ENCODE data around the gene RASAL2. TPM values are rescaled to one million over a fixed set of nuclear protein-coding genes. Genes with fewer than 3 reads are reported as not detected.
"Not testable (repeated sequence)": the region's sequence is repeated elsewhere in the genome, so short reads cannot be mapped to it uniquely, and the experiment has no call there.

The RASAL2 gene
- total RNA-seq, 1 donor from 2014 or later = not detected

DNA sequence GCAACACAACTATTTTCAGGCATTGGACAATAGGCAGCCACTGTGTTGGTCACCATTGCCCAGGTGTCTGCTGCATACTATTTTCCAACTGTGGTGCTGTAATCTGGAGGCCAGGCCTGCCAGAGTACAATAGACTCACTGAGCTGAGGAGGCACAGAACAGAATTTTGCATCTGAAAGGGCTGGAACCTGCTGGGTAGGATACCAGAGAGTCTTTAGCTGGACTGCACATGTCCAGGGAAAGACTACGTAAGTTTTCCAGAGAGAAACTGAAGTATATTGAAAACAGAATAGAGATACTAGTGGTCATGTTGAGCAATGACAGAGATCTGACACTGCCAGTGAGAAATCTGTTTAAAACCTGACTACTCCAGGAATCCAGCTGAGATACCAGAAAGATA lies 200.8 kb downstream of the RASAL2 start:
- Mint-ChIP-seq H3K9me3 (no peaks in the 10 kb centered on the region), H3K36me3 (ENCODE audit: low read depth) (no peaks in the 10 kb centered on the region), H3K4me1 (no peaks in the 10 kb centered on the region), H3K27me3 (no peaks in the 10 kb centered on the region), H3K27ac (no peak overlapping the region), H3K4me3 (no peak overlapping the region)
- intact Hi-C loops (cut with micrococcal nuclease) = no loop called here
- DNase-seq = no peak

DNA sequence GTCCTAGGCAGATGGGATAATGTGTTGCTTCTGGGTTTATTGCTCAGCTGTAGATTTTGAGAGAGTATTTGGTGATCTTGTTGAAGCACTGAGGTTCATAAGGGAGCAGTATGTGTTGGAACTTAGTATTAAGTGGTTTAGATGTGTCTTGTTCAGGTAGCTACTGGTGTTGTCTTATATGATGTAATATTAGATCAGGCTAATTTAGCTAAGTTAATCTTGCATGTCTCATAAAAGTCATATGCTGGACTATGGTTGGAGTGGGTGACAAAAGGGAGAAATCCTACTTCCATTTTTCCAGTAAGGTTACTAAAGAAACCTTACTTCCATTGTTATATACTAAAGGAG lies 206.4 kb downstream of the RASAL2 start:
- Mint-ChIP-seq H3K36me3 (ENCODE audit: low read depth) (no peaks in the 10 kb centered on the region), H3K9me3 (no peaks in the 10 kb centered on the region), H3K27me3 (peaks cover 2% of the 10 kb centered on the region), H3K4me3 (no peak overlapping the region), H3K27ac (no peak overlapping the region), H3K4me1 (no peaks in the 10 kb centered on the region)
- intact Hi-C loops (cut with micrococcal nuclease) = no loop called here
- no peak for DNase-seq

DNA sequence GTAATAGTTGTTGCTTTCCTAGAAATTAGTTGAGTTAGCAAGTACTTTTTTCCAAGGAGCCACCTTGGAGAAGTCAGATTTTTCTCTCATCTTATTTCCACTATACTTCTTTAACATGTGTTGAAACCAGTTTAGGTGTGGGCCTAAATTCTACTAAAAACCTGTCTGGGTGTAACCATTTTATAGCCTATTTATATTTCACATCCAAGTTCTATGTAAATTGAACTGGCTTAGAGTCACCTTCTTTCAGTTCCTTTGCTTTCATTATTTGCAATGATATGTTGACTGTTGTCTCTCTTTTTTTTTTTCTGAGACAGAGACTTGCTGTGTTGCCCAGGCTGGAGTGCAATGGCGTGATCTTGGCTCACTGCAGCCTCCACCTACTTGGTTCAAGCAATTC lies 207.2 kb downstream of the RASAL2 start:
- Mint-ChIP-seq H3K36me3 (ENCODE audit: low read depth) (no peaks in the 10 kb centered on the region), H3K4me1 (no peaks in the 10 kb centered on the region), H3K4me3 (no peak overlapping the region), H3K9me3 (no peaks in the 10 kb centered on the region), H3K27ac (no peak overlapping the region), H3K27me3 (peaks cover 2% of the 10 kb centered on the region)
- DNase-seq = no peak
- intact Hi-C loops (cut with micrococcal nuclease) = no loop called here

DNA sequence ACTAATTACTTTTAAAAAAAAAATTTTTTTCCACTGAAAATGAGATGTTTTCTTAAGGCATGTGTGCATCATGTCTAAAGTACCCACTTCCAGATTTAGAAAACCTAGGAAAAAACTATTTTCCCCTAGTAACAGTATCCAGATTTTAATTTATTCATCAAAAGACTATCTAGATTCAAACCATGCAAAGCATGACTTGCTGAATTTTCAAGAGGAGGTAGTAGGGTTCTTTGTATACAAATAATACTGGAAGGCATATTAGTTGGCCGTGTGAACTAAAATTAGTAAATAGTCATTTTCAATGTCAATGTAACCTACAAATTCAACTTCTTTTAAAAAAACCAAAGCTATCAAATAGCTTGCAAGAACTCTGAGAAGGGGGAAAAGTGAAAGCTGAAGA lies 213.4 kb downstream of the RASAL2 start:
- H3K4me3 Mint-ChIP-seq = no peak overlapping the region
- no peaks in the 10 kb centered on the region for H3K36me3 Mint-ChIP-seq (ENCODE audit: low read depth)
- H3K27me3 Mint-ChIP-seq = peaks cover 2% of the 10 kb centered on the region
- H3K27ac Mint-ChIP-seq = no peak overlapping the region
- intact Hi-C loops (cut with micrococcal nuclease) = no loop called here
- no peaks in the 10 kb centered on the region for H3K9me3 Mint-ChIP-seq
- DNase-seq = no peak
- H3K4me1 Mint-ChIP-seq = no peaks in the 10 kb centered on the region

DNA sequence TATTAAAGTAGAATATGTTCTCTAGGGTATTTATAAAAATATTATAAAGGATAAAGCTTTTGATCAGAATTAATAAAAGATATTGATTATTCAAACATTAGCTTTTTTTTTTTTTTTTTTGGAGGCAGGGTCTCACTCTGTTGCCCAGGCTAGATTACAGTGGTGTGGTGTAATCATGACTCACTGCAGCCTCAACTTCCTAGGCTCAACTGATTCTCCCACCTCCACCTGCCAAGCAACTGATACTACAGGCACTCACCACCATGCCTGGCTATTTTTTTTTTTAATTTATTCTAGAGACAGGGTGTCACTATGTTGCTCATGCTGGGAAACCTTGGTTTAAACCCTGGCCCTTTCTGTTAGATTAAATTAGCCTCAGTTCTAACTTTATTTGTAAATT lies 214.5 kb downstream of the RASAL2 start:
- intact Hi-C loops (cut with micrococcal nuclease) = no loop called here
- no peak overlapping the region for H3K4me3 Mint-ChIP-seq
- no peaks in the 10 kb centered on the region for H3K36me3 Mint-ChIP-seq (ENCODE audit: low read depth)

DNA sequence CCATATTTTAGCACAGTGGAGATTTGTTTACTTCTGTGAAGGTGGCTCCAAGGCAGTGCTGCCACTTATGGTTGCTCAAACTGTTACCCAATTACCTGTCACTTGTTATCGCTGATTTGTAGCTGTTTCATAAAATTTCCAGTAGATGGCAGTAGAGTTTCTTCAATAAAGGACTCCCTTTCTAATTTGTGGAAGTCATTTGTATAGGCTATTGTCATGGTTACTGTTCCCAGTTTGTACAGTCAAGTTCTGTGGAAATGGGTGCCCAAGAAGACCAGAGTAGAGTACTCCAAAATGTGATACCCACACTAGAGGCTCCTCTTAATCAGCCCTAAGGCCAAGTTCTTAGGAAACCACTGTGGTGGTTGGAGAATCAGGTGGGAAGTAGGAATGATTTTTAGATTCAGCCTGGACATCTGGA lies 216.8 kb downstream of the RASAL2 start:
- DNase-seq = peak; percentile 58

More for the DNA sequence above, 214.5 kb downstream of the RASAL2 start:
- Mint-ChIP-seq H3K27ac (no peak overlapping the region), H3K9me3 (no peaks in the 10 kb centered on the region), H3K4me1 (no peaks in the 10 kb centered on the region), H3K27me3 (peaks cover 2% of the 10 kb centered on the region)
- no peak for DNase-seq

DNA sequence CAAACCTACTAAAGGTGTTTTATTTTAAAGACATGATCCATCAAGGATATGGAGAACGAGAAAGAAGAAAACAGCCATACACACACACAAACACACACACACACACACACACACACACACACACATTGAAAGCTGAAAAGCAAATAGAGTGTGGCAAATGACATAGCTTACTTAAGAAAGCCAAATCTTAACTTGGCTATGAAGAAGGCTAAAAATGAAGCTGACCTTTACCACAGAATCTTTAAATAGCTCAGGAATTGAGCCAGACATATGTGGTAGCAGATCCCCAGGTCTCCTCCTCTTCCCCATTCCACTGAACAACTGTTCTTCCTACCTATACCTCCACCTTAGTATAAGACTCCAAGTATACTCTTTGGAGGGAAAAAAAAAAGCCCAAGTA lies 217.3 kb downstream of the RASAL2 start:
- Mint-ChIP-seq H3K4me3 (no peak overlapping the region), H3K4me1 (no peaks in the 10 kb centered on the region), H3K27ac (no peak overlapping the region), H3K36me3 (ENCODE audit: low read depth) (no peaks in the 10 kb centered on the region), H3K27me3 (peaks cover 2% of the 10 kb centered on the region), H3K9me3 (no peaks in the 10 kb centered on the region)
- DNase-seq = no peak
- intact Hi-C loops (cut with micrococcal nuclease) = loop anchor here (2.0 to 5.0 kb wide), 2 partner anchors 190 to 446 kb away; no protein-coding TSS in a partner anchor

More for the DNA sequence above, 216.8 kb downstream of the RASAL2 start:
- no peaks in the 10 kb centered on the region for H3K36me3 Mint-ChIP-seq (ENCODE audit: low read depth)
- H3K4me3 Mint-ChIP-seq = no peak overlapping the region
- no peaks in the 10 kb centered on the region for H3K4me1 Mint-ChIP-seq
- no peaks in the 10 kb centered on the region for H3K9me3 Mint-ChIP-seq
- peaks cover 2% of the 10 kb centered on the region for H3K27me3 Mint-ChIP-seq
- no peak overlapping the region for H3K27ac Mint-ChIP-seq
- intact Hi-C loops (cut with micrococcal nuclease) = loop anchor here (2.0 to 5.0 kb wide), 2 partner anchors 190 to 447 kb away; no protein-coding TSS in a partner anchor

DNA sequence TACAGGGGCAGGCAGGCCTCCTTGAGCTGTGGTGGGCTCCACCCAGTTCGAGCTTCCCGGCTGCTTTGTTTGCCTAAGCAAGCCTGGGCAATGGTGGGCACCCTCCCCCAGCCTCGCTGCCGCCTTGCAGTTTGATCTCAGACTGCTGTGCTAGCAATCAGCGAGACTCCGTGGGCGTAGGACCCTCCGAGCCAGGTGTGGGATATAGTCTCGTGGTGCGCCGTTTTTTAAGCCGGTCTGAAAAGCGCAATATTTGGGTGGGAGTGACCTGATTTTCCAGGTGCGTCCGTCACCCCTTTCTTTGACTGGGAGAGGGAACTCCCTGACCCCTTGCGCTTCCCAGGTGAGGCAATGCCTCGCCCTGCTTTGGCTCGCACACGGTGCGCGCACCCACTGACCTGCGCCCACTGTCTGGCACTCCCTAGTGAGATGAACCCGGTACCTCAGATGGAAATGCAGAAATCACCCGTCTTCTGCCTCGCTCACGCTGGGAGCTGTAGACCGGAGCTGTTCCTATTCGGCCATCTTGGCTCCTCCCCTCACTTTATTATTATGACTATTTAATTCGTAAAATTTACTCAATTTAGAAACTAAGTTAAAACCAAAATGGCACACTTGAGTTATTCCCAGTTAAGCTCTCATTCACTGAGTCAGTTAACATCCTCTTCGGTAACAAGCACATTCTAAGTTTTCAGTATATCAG lies 226.5 kb downstream of the RASAL2 start:
- H3K27me3 Mint-ChIP-seq; intact Hi-C loops (cut with micrococcal nuclease); DNase-seq; H3K36me3 Mint-ChIP-seq (ENCODE audit: low read depth); H3K9me3 Mint-ChIP-seq; H3K4me3 Mint-ChIP-seq; H3K4me1 Mint-ChIP-seq; H3K27ac Mint-ChIP-seq: not testable (repeated sequence)

DNA sequence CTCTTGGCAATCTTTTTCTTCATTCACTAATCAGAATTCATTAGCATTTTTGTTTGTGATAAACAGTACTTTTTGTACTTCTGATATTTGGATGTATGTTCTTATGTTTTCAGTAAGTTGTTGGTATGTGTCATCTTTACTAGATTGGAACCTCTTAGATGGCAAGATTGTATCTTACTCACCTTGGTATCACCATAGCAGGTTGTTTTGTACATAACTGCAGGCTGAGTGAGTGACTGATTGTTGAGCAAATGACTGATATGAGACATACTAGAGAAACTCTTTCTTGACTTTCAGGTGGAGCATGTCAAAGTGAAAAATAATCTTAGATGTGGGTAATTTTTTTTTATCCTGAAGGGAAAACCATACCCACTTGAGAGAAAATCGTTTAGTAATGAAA lies 229.2 kb downstream of the RASAL2 start:
- intact Hi-C loops (cut with micrococcal nuclease) = no loop called here
- no peaks in the 10 kb centered on the region for H3K27me3 Mint-ChIP-seq
- H3K4me3 Mint-ChIP-seq = no peak overlapping the region
- no peaks in the 10 kb centered on the region for H3K9me3 Mint-ChIP-seq
- no peaks in the 10 kb centered on the region for H3K4me1 Mint-ChIP-seq
- H3K36me3 Mint-ChIP-seq (ENCODE audit: low read depth) = no peaks in the 10 kb centered on the region
- DNase-seq = no peak
- no peak overlapping the region for H3K27ac Mint-ChIP-seq

DNA sequence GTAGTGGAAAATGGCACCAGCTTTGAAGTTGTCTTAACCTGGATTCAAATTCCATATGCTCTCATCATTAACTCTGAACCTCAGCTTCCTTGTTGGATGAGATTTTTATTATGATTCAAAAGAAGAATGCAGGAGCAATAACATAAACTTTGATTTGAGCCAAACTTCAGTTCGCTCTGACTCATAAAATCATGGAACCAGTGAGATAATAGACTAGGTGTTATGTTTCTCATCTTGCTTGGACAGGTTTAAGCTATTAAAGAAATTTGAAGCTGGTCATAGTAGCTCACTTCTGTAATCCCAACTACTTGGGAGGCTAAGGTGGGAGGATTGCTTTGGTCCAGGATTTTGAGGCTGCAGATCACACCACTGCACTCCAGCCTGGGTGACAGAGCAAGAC lies 230.1 kb downstream of the RASAL2 start:
- Mint-ChIP-seq H3K36me3 (ENCODE audit: low read depth) (no peaks in the 10 kb centered on the region), H3K4me1 (no peaks in the 10 kb centered on the region), H3K9me3 (no peaks in the 10 kb centered on the region), H3K27me3 (no peaks in the 10 kb centered on the region), H3K4me3 (no peak overlapping the region), H3K27ac (no peak overlapping the region)
- DNase-seq = no peak
- intact Hi-C loops (cut with micrococcal nuclease) = no loop called here

DNA sequence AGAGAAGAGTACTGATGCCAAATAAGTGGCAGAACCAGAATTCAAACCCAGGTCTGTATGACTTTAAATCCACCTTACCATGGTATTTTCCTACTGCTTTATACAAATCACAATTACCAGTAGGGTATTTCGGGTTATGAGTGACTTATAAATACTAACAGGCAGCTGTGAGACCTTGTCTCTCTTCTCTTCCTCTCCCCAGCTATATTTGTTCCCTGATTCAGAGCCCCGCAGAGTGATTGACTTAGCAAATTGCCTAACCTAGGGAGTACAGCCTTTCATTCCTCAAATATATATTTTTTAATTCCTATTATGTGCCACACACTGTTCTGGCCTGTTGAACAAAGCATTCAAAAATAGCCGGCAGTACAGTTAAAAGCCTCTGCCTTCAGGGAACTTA lies 234.8 kb downstream of the RASAL2 start:
- Mint-ChIP-seq H3K4me3 (no peak overlapping the region), H3K27ac (no peak overlapping the region), H3K27me3 (no peaks in the 10 kb centered on the region), H3K36me3 (ENCODE audit: low read depth) (no peaks in the 10 kb centered on the region), H3K4me1 (no peaks in the 10 kb centered on the region), H3K9me3 (no peaks in the 10 kb centered on the region)
- DNase-seq = no peak
- intact Hi-C loops (cut with micrococcal nuclease) = no loop called here

DNA sequence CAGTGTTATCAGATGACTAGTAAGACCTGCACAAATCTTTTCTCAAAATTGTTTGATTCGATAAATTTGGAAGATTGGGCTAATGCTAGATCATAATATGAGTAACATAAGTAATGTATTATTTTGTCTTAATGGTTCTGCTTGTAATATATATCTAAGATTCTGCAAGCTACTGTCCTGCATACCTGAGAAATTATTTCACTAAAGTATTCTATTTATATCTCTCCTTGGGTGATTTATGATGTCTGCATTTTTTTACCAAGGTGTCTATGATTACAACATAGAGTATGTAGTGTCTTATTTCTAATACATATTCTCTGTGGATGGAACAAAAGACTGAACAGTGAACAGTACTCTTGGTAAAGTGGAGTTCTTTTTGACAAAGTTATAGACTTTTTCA lies 236.2 kb downstream of the RASAL2 start:
- no peak overlapping the region for H3K4me3 Mint-ChIP-seq
- no peaks in the 10 kb centered on the region for H3K36me3 Mint-ChIP-seq (ENCODE audit: low read depth)
- H3K4me1 Mint-ChIP-seq = no peaks in the 10 kb centered on the region
- no peaks in the 10 kb centered on the region for H3K27me3 Mint-ChIP-seq
- intact Hi-C loops (cut with micrococcal nuclease) = no loop called here
- no peak overlapping the region for H3K27ac Mint-ChIP-seq
- DNase-seq = no peak
- no peaks in the 10 kb centered on the region for H3K9me3 Mint-ChIP-seq

DNA sequence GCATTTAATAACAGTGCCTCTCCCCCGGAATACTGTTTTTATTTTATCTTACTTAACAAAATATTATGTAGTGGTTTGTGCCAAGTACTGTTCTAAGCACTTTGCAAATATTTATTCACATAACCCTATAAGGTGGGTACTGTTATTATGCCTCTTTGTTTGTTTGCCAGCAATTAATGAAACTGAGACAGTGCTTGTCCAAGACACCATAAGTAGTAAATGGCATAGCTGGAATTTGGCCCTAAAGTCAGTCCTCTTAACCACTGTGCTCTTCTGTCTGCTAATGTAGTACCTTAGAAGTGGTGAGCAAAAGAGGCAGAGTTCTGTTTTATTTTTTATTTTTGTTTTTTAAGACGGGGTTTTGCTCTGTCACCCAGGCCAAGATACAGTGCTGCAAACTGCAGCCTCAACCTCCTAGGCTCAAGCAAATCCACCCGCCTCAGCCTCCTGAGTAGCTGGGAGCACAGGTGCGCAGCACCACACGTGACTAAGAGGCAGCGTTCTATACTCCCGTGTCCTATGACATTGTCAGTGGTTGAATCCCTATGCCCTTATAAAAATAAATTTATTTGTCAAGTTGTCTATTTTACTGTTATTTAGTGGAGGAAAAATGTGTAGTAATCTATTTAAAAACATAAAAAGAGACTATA lies 237.1 kb downstream of the RASAL2 start:
- Mint-ChIP-seq H3K4me1 (no peaks in the 10 kb centered on the region), H3K36me3 (ENCODE audit: low read depth) (no peaks in the 10 kb centered on the region), H3K27me3 (no peaks in the 10 kb centered on the region), H3K4me3 (no peak overlapping the region), H3K9me3 (no peaks in the 10 kb centered on the region), H3K27ac (no peak overlapping the region)
- DNase-seq = no peak
- intact Hi-C loops (cut with micrococcal nuclease) = no loop called here

DNA sequence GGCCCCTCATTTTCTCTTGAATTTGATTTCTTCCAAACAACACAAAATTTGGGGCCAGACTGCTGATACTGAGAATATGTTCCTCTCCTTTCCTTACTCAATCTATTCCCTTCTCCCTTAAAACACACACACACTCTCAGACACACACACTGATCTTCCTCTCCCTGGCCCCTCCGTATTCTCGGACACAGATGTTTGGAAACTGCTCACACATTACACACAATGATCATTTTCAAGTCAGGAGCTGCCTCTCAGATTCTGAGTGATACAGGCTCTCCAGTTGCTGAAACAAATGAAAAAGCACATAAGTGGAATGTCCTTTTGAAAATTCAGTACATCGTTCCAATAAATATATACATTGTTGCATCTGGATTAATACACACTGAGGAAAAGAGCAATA lies 241.5 kb downstream of the RASAL2 start:
- H3K27me3 Mint-ChIP-seq = no peaks in the 10 kb centered on the region
- no peak overlapping the region for H3K27ac Mint-ChIP-seq
- no peaks in the 10 kb centered on the region for H3K36me3 Mint-ChIP-seq (ENCODE audit: low read depth)
- no peaks in the 10 kb centered on the region for H3K4me1 Mint-ChIP-seq
- intact Hi-C loops (cut with micrococcal nuclease) = no loop called here
- DNase-seq = no peak
- H3K9me3 Mint-ChIP-seq = no peaks in the 10 kb centered on the region
- no peak overlapping the region for H3K4me3 Mint-ChIP-seq

Measured in activated CD4-positive, alpha-beta T cell treated with anti-CD3 and anti-CD28 coated beads, Interleukin-2, amount 10 ng/mL, durations not matched to agents 24 days and 14 days (primary cell).